Measurements from ENCODE around the gene DGKI. TPM values are rescaled to one million over a fixed set of nuclear protein-coding genes. Genes with fewer than 3 reads are reported as not detected.

DGKI gene
- total RNA-seq, 1 experiment from 2014 or later, result 0.55 TPM

- no peak overlapping the region for H2AK5ac ChIP-seq (ENCODE audit: insufficient read length, low read length)
- H4K20me1 ChIP-seq (ENCODE audit: control insufficient read depth, insufficient read depth, insufficient read length), result no peaks in the 10 kb centered on the region
- no peak overlapping the region for H2BK5ac ChIP-seq (ENCODE audit: insufficient read length, low read length)
- no peak overlapping the region for H2AFZ ChIP-seq (ENCODE audit: low read length)
- H3K9me3 ChIP-seq (ENCODE audit: control insufficient read depth, low read depth, low read length), result no peaks in the 10 kb centered on the region
- DNase-seq, result no peak
- no peak overlapping the region for H3K27ac ChIP-seq (ENCODE audit: insufficient read length, low read depth, low read length)
- no peaks in the 10 kb centered on the region; the same call in 1 of the 2 replicates for H3K27me3 Mint-ChIP-seq (ENCODE audit: low read depth)
- no peak overlapping the region for H2BK12ac ChIP-seq (ENCODE audit: insufficient read length, low read depth, low read length)
- no peak overlapping the region for H3T11ph ChIP-seq (ENCODE audit: low read length)
- TF ChIP-seq CTCF (conservative IDR thresholded peaks at IDR 0.05), result no peak
- no peak overlapping the region for H2BK15ac ChIP-seq (ENCODE audit: low read depth, low read length)
- H3K4me3 Mint-ChIP-seq, result no peak overlapping the region
- H3K4me1 Mint-ChIP-seq, result peaks cover 10 to 17% of the 10 kb centered on the region in 2 experiments; a peak in 3 of 4 replicates
- H4K5ac ChIP-seq (ENCODE audit: insufficient read length, low read depth, low read length), result no peak overlapping the region
- no peaks in the 10 kb centered on the region for H3K23me2 ChIP-seq (ENCODE audit: insufficient read length, low read depth, low read length, poor library complexity, severe bottlenecking)
- no peak overlapping the region for H3K18ac ChIP-seq (ENCODE audit: insufficient read length, low read depth, low read length)
- H3K79me1 ChIP-seq (ENCODE audit: insufficient read depth, low read depth, low read length, poor library complexity, severe bottlenecking), result no peaks in the 10 kb centered on the region
- no peak overlapping the region for H4K91ac ChIP-seq (ENCODE audit: insufficient read length, low read depth, low read length)
- no peak overlapping the region for H3K4ac ChIP-seq (ENCODE audit: low read depth, low read length)
- H2BK20ac ChIP-seq (ENCODE audit: low read depth, low read length, poor library complexity, severe bottlenecking), result no peak overlapping the region
- H3K14ac ChIP-seq (ENCODE audit: insufficient read depth, low read length), result no peak overlapping the region
- no CpG with 5 or more reads among the region's 5 CpGs for WGBS (ENCODE audit: extremely low coverage, insufficient read length, low lambda C conversion rate)
- no peaks in the 10 kb centered on the region; the same call in 1 of the 2 replicates for H3K4me1 ChIP-seq (ENCODE audit: insufficient read depth, low read length)
- H3K27me3 ChIP-seq (ENCODE audit: insufficient read depth, low read length), result no peaks in the 10 kb centered on the region
- H3K79me2 ChIP-seq (ENCODE audit: insufficient read depth, low read length), result no peaks in the 10 kb centered on the region
- no peaks in the 10 kb centered on the region for H3K36me3 Mint-ChIP-seq (ENCODE audit: insufficient read depth in 1 of 3, low read depth in 3 of 3)
- no peak overlapping the region for H3K56ac ChIP-seq (ENCODE audit: insufficient read length, low read depth, low read length)
- no peak overlapping the region for H2BK120ac ChIP-seq (ENCODE audit: low read depth, low read length, poor library complexity, severe bottlenecking)
- no peak overlapping the region for H3K4me2 ChIP-seq (ENCODE audit: insufficient read depth, insufficient read length, low read length)
- no peak overlapping the region for H3K27ac Mint-ChIP-seq
- H4K8ac ChIP-seq (replicated peaks; ENCODE audit: insufficient read length, low read depth, low read length), result no peak overlapping the region
- no peak overlapping the region for H3K23ac ChIP-seq (ENCODE audit: insufficient read length, low read depth, low read length)
- no peaks in the 10 kb centered on the region for H3K9me3 Mint-ChIP-seq
- no peak overlapping the region for H3K9ac ChIP-seq (ENCODE audit: extremely low read depth, insufficient read length, low read length)
These were observed 179.0 kb downstream of the DGKI start for GRCh38 chr7:137667633-137668387.
